UCSD-AML1 (cell line): ENCODE measurements around the gene PRDM13.
"Not testable (repeated sequence)": the region's sequence is repeated elsewhere in the genome, so short reads cannot be mapped to it uniquely, and the experiment has no call there.

Experiments
- DNase-seq: peaks from one replicate; lab custom pipeline; 2025; ENCODE audit not compliant: unreplicated experiment; lab: John Stamatoyannopoulos, UW

The PRDM13 gene

DNA sequence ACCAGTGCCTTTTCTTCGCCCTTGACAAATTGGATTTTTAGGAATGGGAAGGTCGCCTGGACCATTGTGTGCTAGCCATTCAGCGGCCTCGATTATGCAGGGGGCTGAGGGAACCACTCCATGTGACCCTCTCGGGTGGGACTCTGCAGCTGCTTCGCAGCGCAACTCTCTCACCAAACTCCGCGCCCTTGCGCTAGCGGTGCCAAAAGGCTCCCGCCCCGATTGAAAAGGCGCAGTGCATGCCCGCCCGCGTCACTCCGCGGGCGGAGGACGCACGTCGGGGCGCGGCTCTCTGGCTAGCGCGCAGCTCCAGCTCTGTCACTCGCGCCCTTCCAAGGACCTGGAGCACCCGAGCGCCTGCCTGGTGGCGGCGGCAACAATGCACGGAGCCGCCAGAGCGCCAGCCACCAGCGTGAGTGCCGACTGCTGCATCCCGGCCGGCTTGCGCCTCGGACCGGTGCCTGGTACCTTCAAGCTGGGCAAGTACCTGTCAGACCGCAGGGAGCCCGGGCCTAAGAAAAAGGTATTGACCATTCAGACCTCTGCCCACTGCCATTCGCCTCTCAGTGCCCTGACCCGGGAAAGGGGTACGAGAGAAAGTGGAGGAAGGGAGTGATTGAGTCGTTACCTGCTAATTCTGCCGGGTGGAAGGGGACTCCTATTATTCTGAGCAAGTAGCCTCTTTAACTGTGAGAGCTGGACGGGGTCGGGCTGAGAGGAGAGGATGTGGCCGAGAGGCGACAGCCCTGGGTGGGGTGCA lies at the start of gene PRDM13:
TSS of gene PRDM13 (plus strand) at position 178 of the 760 bp plus-strand sequence. CDS start at position 380, 202 bp downstream.
- no peak for DNase-seq

DNA sequence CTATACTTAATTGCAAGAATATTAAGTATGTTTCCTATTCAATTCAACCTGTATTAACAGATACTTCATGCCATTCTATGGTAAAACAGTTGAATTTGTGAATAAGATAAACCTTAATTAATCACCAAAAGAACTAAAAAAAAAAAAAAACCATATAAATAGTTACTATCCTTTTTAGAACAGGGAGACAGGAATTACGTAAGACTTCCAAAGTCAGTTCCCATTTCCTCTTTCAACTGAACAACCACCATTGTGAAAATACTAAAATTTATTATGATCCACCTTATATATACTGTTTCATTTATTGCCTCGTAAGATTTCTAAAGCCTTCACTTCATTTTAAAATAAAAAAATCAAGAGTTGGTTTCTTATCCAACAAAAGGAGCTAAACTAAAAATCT lies 47.6 kb upstream of the PRDM13 start:
- DNase-seq = no peak

GRCh38 chr6:99560668-99561067 lies 46.0 kb upstream of the PRDM13 start:
- DNase-seq = no peak

DNA sequence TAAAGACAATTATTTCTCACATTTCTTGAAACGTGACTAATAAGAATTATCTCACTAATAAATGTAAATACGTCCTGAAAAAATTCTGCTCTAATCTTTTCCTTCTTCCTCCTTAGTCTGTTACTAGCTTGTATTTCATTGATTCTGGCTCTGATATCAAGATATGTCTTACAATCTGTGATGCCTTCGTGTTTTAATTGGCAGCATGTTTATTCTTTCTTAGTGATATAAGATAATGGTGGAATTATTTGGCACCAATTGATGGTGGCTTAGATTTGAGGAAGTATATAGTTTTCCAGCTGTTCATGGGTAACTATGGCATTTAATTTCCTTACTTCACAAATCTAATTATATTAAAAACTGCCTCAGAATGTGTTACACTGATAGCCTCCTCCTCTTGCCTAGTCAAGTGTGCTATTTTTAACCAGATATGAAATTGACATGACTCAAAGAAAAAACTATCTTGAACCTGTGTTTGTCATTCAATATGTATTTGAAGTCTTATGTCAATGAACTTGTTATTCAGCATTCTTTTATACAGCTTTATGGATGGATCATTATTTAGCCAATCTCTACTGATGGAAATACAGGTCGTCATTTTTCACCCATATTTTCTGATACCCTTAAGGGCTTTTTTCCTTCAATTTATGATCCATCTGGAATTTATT lies 43.4 kb upstream of the PRDM13 start:
- no peak for DNase-seq

DNA sequence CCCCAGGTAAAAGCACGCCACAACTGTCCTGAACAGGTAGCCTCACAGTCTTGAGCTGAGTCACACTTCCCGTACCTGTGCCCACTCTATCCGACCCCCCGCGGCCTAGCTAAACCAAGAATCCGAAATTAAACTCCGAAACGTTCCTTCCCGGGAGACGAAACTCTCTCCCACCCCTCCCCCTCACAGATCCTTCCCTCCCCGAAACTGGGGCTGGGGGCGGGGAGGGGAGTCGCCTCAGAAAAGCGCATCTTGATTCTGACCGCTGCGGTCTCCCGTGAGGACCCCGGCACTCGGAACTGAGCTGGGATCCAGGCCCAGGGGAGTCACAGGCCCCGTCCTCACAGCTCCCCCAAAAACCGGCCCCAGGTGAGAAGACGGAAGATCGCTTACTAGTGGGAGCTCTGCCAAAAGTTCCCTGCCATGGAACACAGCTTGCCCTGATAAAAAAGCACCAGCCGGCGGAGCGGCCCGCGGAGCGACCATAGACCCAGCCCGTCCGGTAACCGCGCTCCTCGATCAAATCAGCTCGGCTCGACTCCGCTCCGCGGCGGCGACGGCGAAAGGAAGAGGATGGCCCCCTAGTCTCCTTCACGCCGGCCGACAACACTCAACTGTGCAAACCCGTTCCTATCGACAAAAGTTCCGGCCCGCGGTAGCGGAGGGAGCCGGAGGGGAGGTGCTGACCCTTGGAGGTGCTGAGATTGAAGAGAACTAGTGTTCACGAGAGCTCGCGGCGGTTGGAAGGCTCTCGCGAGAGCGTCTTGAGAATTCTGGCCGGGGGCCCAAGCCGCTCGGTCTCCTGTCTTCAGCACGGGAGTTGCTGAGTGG lies 38.3 kb upstream of the PRDM13 start, which contains the start of gene CCNC:
TSS of gene CCNC (minus strand) at position 558 of the 831 bp plus-strand sequence. CDS start at position 425, 133 bp downstream.
- peak; percentile 93 for DNase-seq

- DNase-seq = no peak
Measured at GRCh38 chr6:99573980-99574617, 32.5 kb upstream of the PRDM13 start.

- no peak for DNase-seq
Measured at GRCh38 chr6:99575544-99576227, 30.9 kb upstream of the PRDM13 start.

DNA sequence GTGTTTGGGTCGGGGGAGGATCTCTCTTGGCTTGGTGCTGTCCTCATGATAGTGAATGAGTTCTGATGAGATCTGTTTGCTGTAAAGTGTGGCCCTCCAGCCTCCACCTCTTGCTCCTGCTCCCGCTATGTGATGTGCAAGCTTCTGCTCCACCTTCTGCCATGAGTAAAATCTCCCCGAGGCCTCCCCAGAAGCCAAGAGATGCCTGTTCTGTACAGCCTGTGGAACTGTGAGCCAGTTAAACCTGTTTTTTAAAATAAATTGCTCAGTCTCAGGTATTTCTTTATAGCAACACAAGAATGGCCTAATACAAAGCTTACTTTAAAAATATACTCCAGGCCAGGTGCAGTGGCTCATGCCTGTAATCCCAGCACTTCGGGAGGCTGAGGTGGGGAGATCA lies 26.9 kb upstream of the PRDM13 start:
- DNase-seq = no peak

DNA sequence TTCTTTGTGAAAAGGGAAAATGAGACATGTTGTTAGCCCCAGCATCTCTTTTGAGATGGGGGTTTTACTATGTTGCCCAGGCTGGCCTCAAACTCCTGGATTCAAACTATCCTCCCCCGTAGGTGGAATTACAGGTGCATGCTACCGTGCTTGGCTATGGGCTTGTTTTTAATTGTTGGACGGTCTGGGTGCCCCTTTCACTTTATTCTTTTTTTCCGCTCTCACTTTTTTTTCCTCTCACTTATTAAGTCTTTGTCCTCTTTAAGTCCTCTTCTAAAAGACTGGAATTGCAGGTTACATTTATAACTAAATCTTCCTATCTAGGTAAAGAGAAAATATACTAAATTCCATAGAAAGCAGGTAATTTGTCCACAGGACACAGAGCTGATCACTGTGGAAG lies 18.8 kb upstream of the PRDM13 start:
- DNase-seq = no peak

DNA sequence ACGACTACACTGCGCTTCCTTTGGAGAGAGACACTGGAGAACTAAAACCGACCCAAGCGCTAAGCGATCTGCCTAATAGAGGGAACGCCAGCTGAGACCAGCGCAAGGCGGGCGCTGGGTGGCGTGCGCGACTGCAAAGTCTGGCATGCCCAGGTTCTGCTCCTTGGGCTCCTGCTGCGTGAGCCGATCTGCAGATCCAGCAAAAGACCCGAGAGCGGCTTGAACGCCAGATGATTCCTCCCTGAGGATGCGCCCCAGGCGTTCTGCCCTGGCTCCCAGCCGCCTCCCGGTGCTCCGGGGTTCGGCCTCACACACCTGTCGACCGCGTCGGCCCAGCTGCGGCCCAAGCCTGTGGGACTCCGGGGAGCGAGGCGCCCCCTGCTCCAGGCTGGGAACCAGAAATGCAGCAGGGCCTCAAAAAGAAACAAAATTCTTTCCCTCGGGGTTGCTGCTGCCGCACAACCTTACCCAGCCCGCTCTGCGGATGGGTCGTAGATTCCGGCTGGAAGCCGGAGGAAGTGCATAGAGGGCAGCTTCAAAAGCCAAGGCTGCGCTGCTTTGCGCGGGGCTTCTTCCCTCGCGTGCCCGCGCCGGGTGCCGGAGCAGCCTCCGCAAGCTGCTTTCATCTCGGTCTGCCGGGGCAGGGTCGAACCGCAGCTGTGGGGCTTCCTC lies 17.9 kb upstream of the PRDM13 start:
- DNase-seq = peak; percentile 86

DNA sequence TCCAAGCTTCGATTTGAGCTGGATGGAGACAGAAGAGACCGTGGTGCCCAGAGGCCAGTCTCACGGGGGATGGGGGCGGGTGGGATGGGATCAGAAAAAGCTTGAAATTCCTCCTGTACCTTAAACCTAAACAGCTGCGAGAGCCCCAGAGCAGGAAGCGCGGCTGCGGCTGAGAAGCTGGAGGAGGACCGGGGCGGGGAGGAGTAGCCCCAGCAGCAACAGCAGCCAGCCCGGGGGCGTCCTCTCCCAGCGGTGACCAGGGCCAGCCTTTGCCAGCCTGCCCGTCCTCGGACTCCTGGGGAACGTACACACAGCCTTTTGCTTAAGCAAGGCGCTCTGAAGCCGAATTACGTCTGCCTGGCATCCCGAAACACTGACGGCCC lies 17.4 kb upstream of the PRDM13 start:
- peak; percentile 45 for DNase-seq

DNA sequence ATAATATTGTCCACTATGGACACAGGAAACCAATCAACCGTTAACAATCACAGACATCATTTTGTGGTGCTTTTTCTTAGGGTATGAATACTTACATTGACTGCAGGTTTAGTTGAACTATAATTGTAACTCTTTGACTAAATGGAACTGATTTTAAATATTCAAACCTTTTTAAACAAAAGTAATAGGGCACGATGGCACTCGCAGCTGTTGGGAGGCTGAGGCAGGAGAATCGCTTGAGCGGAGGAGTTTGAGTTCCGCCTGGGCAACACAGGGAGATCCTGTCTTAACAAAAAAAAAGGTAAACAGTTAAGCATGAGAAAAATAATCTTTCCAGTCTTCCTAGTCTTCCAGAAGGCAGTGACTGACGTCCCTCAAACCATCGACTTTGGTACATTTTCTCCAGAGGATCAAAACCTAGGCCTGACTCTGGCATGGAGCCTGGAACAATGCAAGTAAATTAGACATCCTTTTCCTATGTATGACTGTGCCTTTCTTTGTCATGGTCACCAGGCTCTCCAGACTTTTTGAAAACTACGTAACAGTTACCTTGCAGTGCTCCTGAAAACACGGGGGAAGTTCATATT lies 16.6 kb upstream of the PRDM13 start:
- no peak for DNase-seq

GRCh38 chr6:99590728-99591672 lies 15.6 kb upstream of the PRDM13 start:
- no peak for DNase-seq

GRCh38 chr6:99591673-99592364 lies 14.8 kb upstream of the PRDM13 start:
- no peak for DNase-seq

DNA sequence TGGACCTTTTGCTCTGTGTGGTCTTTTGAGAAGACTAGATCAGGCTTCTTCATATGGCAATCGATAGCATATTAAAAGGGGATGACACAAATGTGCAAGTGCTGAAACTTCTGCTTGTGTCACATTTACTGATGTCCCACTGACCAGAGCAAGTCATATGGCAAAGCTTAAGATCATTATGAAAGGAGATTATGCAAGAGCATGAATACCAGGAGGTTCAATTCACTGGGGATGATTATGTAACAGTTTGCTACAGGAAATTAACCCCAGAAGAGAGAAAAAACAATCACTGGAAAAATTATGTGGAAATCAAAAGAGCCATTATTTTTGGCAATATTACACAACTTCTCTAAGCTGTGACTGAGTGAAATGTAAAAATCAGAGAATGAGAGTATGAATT lies 13.7 kb upstream of the PRDM13 start:
- no peak for DNase-seq

DNA sequence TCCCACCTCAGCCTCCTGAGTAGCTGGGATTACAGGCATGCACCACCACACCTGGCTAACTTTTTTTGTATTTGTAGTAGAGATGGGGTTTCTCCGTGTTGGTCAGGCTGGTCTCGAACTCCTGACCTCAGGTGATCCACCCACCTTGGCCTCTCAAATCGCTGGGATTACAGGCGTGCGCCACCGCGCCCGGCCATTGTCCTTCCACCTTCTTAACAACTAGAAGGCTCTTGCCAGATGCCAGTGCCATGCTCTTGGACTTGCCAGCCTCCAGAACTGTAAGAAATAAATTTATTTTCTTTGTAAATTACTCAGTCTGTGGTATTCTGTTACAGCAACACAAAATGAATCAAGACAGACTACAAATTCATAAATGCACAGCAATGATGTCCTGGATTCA lies 11.9 kb upstream of the PRDM13 start:
- not testable (repeated sequence) for DNase-seq

DNA sequence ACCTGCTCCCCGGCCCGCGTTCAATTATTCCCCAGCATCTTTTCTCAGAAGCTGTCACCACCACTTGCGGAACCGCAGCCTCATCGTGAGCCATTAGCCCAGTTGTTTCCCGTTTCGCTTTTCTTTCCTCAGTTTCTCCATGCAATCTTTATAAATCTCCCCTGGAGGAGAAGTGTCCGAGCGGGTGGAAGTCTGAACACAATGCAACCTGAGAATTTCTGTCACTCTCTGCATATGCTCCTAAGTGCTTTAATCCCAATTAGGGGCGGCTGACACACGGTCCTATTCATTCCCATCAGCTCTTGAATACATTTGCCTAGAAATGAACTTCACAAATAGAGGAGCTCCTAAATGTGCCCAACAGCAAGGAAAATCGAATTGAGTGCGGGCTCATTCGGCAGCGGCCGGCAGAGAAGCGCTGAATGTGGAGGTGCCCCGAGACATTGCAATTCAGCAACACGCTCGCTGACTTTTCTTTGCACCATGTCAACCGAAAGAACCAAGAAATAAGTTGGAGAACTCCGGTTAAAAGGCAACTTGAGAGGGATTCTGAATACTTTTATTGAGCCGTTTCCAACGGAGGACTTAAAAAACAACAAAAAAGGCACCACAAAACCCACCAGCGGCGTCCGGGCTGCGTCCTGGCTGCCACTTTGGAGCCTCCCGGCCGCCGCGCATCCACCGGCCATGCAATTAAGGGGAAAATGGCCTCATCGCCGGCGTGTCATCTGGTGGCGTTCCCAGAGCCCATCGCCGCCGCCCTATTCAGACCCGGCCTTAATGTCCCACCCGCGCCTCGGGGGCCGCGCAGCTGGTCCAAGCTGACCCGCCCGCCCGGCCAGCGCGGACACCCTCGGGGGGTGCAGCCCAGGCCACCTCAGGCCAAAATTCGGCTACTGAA lies 3.9 kb upstream of the PRDM13 start:
- DNase-seq = no peak
